HT1080 (cell line): ENCODE results near the gene RBBP8NL. TPM values are rescaled to one million over a fixed set of nuclear protein-coding genes. Genes with fewer than 3 reads are reported as not detected.

Source experiments
- DNase-seq: peaks from one replicate; pipeline ENCODE4 v3.0.0-alpha.2; 2015; ENCODE audit warnings: low read depth
- total RNA-seq: library from RNA; depleted of rRNA; stranded (reverse); fragments of >200 nt; shearing (Covaris generic); gene quantifications from 2 replicates; pipeline ENCODE4 v1.2.3, GENCODE V29; 2014; rRNA removed

Gene RBBP8NL
- total RNA-seq, 1 experiment from 2014 or later, result not detected

- no peak for DNase-seq
Observed at GRCh38 chr20:62363920-62364851, 63.2 kb downstream of the RBBP8NL start.

GRCh38 chr20:62362991-62363919 lies 64.1 kb downstream of the RBBP8NL start:
- no peak for DNase-seq

GRCh38 chr20:62362590-62362940 lies 64.8 kb downstream of the RBBP8NL start:
- no peak for DNase-seq

GRCh38 chr20:62361799-62362589 lies 65.3 kb downstream of the RBBP8NL start:
- no peak for DNase-seq

GRCh38 chr20:62360854-62361798 lies 66.2 kb downstream of the RBBP8NL start:
- no peak for DNase-seq

Other genes starting within 250 kb of the RBBP8NL start
- gene MTG2, start 244.5 kb downstream of the RBBP8NL start, total RNA-seq, result 36.8 and 39.1 TPM in 2 replicates
- gene HRH3, start 207.3 kb downstream of the RBBP8NL start, total RNA-seq, result not detected in 2 replicates
- 13.4 and 17.6 TPM in 2 replicates for gene OSBPL2, start 189.0 kb downstream of the RBBP8NL start, total RNA-seq
- gene ADRM1, start 124.5 kb downstream of the RBBP8NL start, total RNA-seq, result 450 and 452 TPM in 2 replicates
- gene LAMA5, start 60.2 kb downstream of the RBBP8NL start, total RNA-seq, result 12.1 and 20.1 TPM in 2 replicates
- 2,418 and 4,004 TPM in 2 replicates for gene RPS21, start 40.4 kb downstream of the RBBP8NL start, total RNA-seq
- gene CABLES2, start 20.3 kb downstream of the RBBP8NL start, total RNA-seq, result 2.9 and 3.3 TPM in 2 replicates
- not detected in 2 replicates for gene GATA5, start 48.5 kb upstream of the RBBP8NL start, total RNA-seq
- gene SLCO4A1, start 215.0 kb upstream of the RBBP8NL start, total RNA-seq, result 45.5 and 55.7 TPM in 2 replicates